Measurements from ENCODE around the gene PARP1.
"Not testable (repeated sequence)": the region's sequence is repeated elsewhere in the genome, so short reads cannot be mapped to it uniquely, and the experiment has no call there.

The PARP1 gene

DNA sequence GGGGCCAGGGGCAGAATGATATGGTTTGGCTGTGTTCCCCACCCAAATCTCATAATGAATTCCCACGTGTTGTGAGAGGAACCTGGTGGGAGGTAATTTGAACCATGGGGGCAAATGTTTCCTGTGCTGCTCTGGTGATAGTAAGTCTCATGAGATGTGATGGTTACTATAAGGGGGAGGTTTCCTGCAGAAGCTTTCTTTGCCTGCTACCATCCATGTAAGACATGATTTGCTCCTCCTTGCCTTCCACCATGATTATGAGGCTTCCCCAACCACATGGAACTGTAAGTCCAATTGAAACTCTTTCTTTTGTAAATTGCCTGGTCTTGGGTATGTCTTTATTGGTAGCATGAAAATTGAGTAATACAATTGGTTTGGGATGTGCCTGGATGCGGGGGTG is 65.2 kb downstream of the PARP1 start:
- no peak overlapping the region for H3K27ac Mint-ChIP-seq
- H3K9me3 Mint-ChIP-seq (ENCODE audit: low read depth): peaks cover 7% of the 10 kb centered on the region
- peaks cover 4% of the 10 kb centered on the region for H3K36me3 Mint-ChIP-seq
- H3K4me1 Mint-ChIP-seq (ENCODE audit: low read depth): no peaks in the 10 kb centered on the region
- peaks cover 7% of the 10 kb centered on the region for H3K27me3 Mint-ChIP-seq
- H3K4me3 Mint-ChIP-seq: no peak overlapping the region

DNA sequence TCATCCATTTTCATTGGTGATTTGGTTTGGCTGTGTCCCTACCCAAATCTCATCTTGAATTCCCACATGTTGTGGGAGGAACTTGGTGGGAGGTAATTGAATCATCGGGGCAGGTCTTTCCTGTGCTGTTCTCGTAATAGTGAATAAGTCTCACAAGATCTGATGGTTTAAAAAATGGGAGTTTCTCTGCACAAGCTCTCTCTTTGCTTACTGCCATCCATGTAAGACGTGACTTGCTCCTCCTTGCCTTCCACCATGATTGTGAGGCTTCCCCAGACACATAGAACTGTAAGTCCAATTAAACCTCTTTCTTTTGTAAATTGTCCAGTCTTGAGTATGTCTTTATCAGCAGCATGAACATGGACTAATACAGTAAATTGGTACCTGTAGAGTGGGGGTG is 67.8 kb downstream of the PARP1 start:
- H3K4me1 Mint-ChIP-seq (ENCODE audit: low read depth); H3K27me3 Mint-ChIP-seq; H3K9me3 Mint-ChIP-seq (ENCODE audit: low read depth); H3K36me3 Mint-ChIP-seq; H3K27ac Mint-ChIP-seq; H3K4me3 Mint-ChIP-seq: not testable (repeated sequence)

DNA sequence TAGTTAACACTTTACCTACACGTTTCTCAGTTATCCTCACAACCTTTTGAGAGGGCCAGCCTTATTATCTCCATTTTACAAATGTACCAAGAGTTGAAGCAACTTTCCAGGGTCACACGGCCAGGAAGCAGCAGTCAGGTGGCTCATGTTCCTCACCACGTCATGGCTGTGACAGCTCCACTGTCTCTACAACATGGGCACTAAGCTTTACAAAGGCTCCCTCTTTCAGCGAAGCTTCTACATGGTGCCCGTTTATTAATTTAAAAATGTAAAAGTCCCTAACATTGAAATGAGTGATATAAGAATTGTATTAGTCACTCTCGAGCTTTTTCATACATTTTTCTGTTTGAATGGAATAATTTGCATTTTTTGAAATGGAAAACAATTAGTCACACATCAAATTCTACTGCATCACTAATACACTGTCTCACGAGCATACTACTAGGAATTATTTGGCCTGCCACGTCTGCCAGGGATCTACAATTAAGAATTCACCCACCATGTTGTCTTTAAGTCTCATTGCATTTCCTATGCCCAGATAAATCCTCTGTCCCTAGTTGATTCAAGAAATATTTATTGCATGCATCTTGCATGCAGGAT is 70.5 kb downstream of the PARP1 start:
- Mint-ChIP-seq H3K27me3 (peaks cover 8% of the 10 kb centered on the region), H3K27ac (peak overlapping the region; percentile 18), H3K36me3 (peaks cover 4% of the 10 kb centered on the region), H3K9me3 (ENCODE audit: low read depth) (peaks cover 7% of the 10 kb centered on the region), H3K4me1 (ENCODE audit: low read depth) (peaks cover 7% of the 10 kb centered on the region), H3K4me3 (no peak overlapping the region)

DNA sequence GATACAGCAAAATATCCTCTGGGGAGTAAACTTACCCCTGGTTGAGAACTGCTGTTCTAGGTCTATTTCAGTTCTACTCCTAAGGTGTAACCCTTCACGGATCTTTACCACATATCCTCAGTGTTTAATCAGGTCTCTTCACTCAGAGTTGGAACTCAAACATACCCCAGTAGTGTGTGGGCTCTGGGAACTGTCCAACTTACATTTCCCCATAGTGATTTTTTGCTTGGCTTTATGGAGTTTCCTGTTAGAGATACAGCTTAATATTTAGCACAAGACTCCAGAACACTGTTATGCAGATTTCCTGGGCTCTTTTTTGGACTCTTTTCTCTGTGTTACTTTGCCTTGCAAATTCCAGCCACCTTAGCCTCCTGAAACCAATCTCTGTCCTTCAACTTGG is 72.2 kb downstream of the PARP1 start:
- H3K9me3 Mint-ChIP-seq (ENCODE audit: low read depth): peaks cover 6% of the 10 kb centered on the region
- no peak overlapping the region for H3K4me3 Mint-ChIP-seq
- H3K36me3 Mint-ChIP-seq: peaks cover 4% of the 10 kb centered on the region
- H3K4me1 Mint-ChIP-seq (ENCODE audit: low read depth): peaks cover 7% of the 10 kb centered on the region
- H3K27ac Mint-ChIP-seq: no peak overlapping the region
- H3K27me3 Mint-ChIP-seq: peaks cover 7% of the 10 kb centered on the region

DNA sequence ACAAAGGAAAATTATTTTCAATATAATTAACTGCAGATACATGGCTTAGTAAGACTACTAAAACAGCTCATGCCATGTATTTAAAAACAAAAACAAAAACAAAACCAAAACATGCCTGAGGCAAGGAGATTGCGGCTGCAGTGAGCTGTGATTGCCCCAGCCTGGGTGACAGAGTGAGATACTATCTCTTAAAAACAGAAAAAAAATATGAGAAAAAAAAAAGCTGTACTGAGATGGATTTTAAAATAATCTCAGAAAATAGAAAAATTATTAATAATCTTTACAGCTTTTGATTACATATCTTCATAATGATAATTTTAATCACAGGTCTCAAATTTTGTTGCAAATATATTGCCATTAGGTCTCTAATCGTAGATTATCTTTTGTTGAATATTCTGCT is 74.9 kb downstream of the PARP1 start:
- Mint-ChIP-seq H3K9me3 (ENCODE audit: low read depth) (no peaks in the 10 kb centered on the region), H3K27ac (no peak overlapping the region), H3K27me3 (peaks cover 1% of the 10 kb centered on the region), H3K4me1 (ENCODE audit: low read depth) (peaks cover 7% of the 10 kb centered on the region), H3K36me3 (no peaks in the 10 kb centered on the region), H3K4me3 (peak overlapping the region; percentile 57)

DNA sequence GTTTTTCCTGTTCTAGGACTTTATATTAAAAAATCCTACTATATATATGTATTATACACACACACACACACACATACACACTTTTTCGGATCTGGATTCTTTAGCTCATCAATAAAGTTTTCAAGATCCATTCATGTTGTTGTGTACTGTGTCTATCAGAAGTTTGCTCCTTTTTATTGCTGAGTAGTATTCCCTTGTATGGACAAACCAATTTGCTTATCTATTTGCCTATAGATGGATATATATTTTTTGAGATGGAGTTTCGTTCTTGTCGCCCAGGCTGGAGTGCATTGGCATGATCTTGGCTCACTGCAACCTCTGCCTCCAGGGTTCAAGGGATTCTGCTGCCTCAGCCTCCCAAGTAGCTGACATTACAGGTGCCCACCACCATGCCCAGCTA is 78.7 kb downstream of the PARP1 start:
- H3K4me1 Mint-ChIP-seq (ENCODE audit: low read depth): peaks cover 7% of the 10 kb centered on the region
- H3K27ac Mint-ChIP-seq: no peak overlapping the region
- H3K27me3 Mint-ChIP-seq: peaks cover 1% of the 10 kb centered on the region
- H3K4me3 Mint-ChIP-seq: no peak overlapping the region
- H3K36me3 Mint-ChIP-seq: no peaks in the 10 kb centered on the region
- no peaks in the 10 kb centered on the region for H3K9me3 Mint-ChIP-seq (ENCODE audit: low read depth)

DNA sequence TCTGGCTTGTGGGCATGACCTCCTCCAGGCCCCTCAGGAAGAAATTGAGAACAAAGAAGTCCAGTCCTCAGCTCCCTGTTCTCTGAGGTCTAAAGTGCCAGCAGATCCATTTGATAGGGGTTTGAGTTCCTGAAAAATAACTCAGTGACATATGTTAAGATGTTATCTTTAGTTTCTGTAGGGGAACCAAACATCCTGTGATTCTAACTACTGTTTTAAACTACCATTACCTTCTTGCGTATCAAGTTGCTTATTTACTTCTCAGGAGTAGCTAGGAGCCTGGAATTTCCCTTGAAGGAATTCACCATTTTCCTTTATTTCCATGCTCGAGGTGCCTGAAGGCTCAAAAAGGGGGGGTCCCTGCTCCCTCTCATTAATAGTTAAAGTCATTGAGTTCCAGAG is 80.1 kb downstream of the PARP1 start:
- H3K27me3 Mint-ChIP-seq: no peaks in the 10 kb centered on the region
- no peaks in the 10 kb centered on the region for H3K9me3 Mint-ChIP-seq (ENCODE audit: low read depth)
- H3K4me3 Mint-ChIP-seq: no peak overlapping the region
- no peaks in the 10 kb centered on the region for H3K4me1 Mint-ChIP-seq (ENCODE audit: low read depth)
- no peaks in the 10 kb centered on the region for H3K36me3 Mint-ChIP-seq
- H3K27ac Mint-ChIP-seq: no peak overlapping the region

DNA sequence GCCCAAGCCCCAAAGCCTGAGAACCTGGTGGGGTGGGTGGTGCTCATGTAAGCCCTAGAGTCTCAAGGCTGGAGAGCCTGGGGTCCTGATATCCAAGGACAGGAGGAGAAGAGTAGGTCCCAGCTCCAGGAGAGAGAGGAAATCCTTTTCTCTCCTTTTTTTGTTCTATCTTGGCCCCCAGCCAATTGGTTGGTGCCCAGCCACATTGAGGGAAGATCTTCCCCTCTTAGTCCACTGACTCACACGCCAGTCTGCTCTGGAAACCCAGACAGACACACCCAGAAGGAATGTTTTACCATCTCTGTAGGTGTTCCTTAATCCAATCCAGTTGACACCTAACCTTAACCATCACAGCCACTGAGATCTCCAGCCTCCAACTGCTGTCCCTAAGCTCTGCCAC is 82.7 kb downstream of the PARP1 start:
- H3K4me1 Mint-ChIP-seq (ENCODE audit: low read depth): no peaks in the 10 kb centered on the region
- H3K9me3 Mint-ChIP-seq (ENCODE audit: low read depth): no peaks in the 10 kb centered on the region
- H3K27me3 Mint-ChIP-seq: peaks cover 2% of the 10 kb centered on the region
- H3K27ac Mint-ChIP-seq: no peak overlapping the region
- no peak overlapping the region for H3K4me3 Mint-ChIP-seq
- H3K36me3 Mint-ChIP-seq: no peaks in the 10 kb centered on the region

DNA sequence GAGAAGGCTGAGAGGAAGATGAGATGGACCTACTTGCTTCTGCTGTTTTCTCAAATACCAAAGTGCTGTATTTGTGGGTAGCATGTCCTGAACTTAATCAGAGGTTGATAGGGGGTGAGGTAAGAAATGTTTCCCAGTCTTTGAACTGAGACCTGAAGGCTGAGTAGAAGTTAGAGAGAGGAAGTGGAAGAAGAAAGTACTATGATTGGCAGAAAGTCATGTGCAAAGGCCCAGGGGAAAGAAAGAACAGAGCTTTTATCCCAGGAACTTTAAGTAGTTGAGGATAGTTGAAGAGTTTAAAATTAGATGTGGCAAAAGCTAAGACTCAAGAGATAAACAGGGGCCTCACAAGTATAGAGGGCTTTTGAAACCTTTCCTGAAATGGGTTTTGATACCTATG is 83.4 kb downstream of the PARP1 start:
- Mint-ChIP-seq H3K36me3 (no peaks in the 10 kb centered on the region), H3K9me3 (ENCODE audit: low read depth) (no peaks in the 10 kb centered on the region), H3K4me3 (no peak overlapping the region), H3K27ac (no peak overlapping the region), H3K4me1 (ENCODE audit: low read depth) (no peaks in the 10 kb centered on the region), H3K27me3 (peaks cover 2% of the 10 kb centered on the region)

DNA sequence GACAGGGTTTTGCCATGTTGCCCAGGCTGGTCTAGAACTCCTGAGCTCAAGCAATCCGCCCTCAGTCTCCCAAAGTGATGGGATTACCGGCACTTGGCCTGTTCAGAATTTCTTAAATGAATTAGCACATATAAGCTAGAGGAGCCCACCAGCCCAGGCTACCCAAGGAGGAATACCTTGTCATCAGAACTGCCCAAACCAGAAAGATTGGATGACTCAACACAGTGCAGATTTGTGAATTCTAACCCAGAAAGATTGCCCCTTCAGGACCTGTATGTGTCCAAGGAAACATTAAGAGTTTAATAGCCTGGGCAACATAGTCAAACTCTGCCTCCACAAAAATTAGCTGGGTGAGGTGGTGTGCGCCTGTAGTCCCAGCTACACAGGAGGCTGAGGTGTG is 84.9 kb downstream of the PARP1 start:
- Mint-ChIP-seq H3K4me3 (no peak overlapping the region), H3K9me3 (ENCODE audit: low read depth) (no peaks in the 10 kb centered on the region), H3K4me1 (ENCODE audit: low read depth) (no peaks in the 10 kb centered on the region), H3K27me3 (peaks cover 4% of the 10 kb centered on the region), H3K36me3 (no peaks in the 10 kb centered on the region), H3K27ac (no peak overlapping the region)

DNA sequence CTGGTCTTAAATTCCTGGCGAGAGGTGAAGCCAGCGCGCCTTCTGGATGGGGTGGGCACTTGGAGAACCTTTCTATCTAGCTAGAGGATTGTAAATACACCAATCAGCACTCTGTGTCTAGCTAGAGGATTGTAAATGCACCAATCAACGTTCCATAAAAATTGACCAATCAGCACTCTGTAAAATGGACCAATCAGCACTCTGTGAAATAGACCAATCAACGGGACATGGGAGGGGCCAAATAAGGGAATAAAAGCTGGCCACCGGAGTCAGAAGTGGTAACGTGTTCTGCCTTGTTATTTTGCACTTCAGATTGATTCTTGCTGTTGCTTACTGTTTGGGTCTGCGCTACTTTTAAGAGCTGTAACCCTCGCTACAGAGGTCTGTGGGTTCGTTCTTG is 87.0 kb downstream of the PARP1 start:
- no peaks in the 10 kb centered on the region for H3K4me1 Mint-ChIP-seq (ENCODE audit: low read depth)

DNA sequence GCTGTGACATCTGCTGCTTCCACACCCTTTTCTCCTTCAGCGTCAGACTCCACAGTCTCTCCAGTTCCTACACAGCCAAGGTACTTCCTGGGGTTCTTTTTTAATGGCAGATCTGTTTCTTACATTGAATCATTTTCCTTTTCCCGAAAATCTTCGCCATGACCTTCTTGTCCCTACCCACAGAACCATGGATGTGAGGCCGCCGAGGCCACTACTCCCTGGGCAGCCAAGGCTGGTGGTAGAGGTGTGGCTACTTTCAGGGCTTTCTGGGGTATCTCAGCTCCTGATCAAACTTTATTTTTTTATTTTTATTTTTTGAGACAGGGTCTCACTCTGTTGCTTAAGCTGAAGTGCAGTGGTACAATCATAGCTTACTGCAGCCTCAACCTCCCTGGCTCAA is 89.4 kb downstream of the PARP1 start:
- Mint-ChIP-seq H3K4me1 (ENCODE audit: low read depth) (no peaks in the 10 kb centered on the region), H3K36me3 (no peaks in the 10 kb centered on the region), H3K4me3 (no peak overlapping the region), H3K27me3 (peaks cover 7% of the 10 kb centered on the region), H3K27ac (no peak overlapping the region), H3K9me3 (ENCODE audit: low read depth) (peaks cover 4% of the 10 kb centered on the region)

More for the DNA sequence above, 87.0 kb downstream of the PARP1 start:
- Mint-ChIP-seq H3K9me3 (ENCODE audit: low read depth) (no peaks in the 10 kb centered on the region), H3K27ac (no peak overlapping the region), H3K4me3 (no peak overlapping the region), H3K27me3 (peaks cover 7% of the 10 kb centered on the region), H3K36me3 (no peaks in the 10 kb centered on the region)

DNA sequence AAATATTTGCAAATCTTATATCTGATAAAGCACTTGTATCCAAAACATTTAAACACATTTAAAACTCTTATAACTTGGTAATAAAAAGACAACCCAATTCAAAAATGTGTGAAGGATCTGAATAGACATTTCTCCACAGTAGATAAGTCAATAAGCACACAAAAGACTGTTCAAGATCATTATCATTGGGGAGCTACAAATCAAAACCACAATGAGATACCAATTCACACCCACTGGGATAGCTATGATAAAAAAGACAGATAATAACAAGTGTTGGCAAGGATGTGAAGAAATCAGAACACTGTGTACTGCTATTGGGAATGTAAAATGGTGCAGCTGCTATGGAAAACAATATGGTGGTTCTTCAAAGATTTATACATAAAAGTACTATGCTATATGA is 93.8 kb downstream of the PARP1 start:
- no peaks in the 10 kb centered on the region for H3K36me3 Mint-ChIP-seq
- no peak overlapping the region for H3K27ac Mint-ChIP-seq
- H3K4me1 Mint-ChIP-seq (ENCODE audit: low read depth): peaks cover 7% of the 10 kb centered on the region
- peaks cover 4% of the 10 kb centered on the region for H3K9me3 Mint-ChIP-seq (ENCODE audit: low read depth)
- peaks cover 4% of the 10 kb centered on the region for H3K27me3 Mint-ChIP-seq
- H3K4me3 Mint-ChIP-seq: no peak overlapping the region

DNA sequence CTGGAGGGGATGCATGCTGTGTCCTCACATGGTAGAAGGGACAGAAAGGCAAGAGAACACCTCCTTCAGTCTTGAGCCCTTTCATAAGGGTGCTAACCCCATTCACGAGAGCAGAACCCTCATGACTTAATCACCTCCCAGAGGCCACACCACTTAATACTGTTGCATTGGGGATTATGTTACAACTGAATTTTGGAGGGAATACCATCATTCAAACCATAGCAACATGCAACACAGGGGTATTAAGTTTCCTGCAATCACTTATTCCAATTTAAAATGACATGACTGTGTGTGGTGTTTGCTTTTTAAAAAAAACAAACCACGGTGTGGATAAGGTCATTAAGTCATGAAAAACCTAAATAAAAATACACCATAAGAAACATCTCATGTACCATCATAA is 95.8 kb downstream of the PARP1 start:
- no peaks in the 10 kb centered on the region for H3K27me3 Mint-ChIP-seq
- peaks cover 4% of the 10 kb centered on the region for H3K9me3 Mint-ChIP-seq (ENCODE audit: low read depth)
- H3K36me3 Mint-ChIP-seq: no peaks in the 10 kb centered on the region
- peaks cover 12% of the 10 kb centered on the region for H3K4me1 Mint-ChIP-seq (ENCODE audit: low read depth)
- no peak overlapping the region for H3K4me3 Mint-ChIP-seq
- no peak overlapping the region for H3K27ac Mint-ChIP-seq

DNA sequence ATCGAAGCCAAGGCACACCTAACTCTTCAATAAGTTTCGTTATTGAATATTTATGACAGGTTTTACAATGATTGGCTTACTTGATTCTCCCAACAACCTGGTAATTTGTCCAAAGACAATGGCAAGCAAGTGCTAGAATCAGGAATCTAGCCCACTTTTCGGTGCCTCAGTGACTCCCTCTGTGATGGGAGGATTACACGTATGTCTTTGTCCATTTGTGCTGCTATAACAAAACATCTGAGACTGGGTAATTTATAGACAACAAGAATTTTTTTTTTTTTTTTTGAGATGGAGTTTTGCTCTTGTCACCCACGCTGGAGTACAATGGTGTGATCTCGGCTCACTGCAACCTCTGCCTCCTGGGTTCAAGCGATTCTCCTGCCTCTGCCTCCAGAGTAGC is 96.5 kb downstream of the PARP1 start:
- peaks cover 4% of the 10 kb centered on the region for H3K9me3 Mint-ChIP-seq (ENCODE audit: low read depth)
- H3K4me1 Mint-ChIP-seq (ENCODE audit: low read depth): peaks cover 17% of the 10 kb centered on the region
- H3K4me3 Mint-ChIP-seq: no peak overlapping the region
- no peak overlapping the region for H3K27ac Mint-ChIP-seq
- no peaks in the 10 kb centered on the region for H3K36me3 Mint-ChIP-seq
- H3K27me3 Mint-ChIP-seq: no peaks in the 10 kb centered on the region
